Hematopoietic multipotent progenitor cell (in vitro differentiated cells): ENCODE results near the gene ARHGAP22. TPM values are rescaled to one million over a fixed set of nuclear protein-coding genes. Genes with fewer than 3 reads are reported as not detected.

Source experiments
- DNase-seq, 3 donors: peaks; one replicate each; pipeline ENCODE4 v3.0.0-alpha.2; 2011 to 2015; ENCODE audit warnings: low read depth in 2 of 3, low spot score in 2 of 3
- total RNA-seq: library from RNA; depleted of rRNA; stranded (reverse); fragments of >200 nt; gene quantifications from one replicate; pipeline ENCODE4 v1.2.3, GENCODE V29; 2012

Gene ARHGAP22
- total RNA-seq, 1 donor, result 67.3 TPM

DNA sequence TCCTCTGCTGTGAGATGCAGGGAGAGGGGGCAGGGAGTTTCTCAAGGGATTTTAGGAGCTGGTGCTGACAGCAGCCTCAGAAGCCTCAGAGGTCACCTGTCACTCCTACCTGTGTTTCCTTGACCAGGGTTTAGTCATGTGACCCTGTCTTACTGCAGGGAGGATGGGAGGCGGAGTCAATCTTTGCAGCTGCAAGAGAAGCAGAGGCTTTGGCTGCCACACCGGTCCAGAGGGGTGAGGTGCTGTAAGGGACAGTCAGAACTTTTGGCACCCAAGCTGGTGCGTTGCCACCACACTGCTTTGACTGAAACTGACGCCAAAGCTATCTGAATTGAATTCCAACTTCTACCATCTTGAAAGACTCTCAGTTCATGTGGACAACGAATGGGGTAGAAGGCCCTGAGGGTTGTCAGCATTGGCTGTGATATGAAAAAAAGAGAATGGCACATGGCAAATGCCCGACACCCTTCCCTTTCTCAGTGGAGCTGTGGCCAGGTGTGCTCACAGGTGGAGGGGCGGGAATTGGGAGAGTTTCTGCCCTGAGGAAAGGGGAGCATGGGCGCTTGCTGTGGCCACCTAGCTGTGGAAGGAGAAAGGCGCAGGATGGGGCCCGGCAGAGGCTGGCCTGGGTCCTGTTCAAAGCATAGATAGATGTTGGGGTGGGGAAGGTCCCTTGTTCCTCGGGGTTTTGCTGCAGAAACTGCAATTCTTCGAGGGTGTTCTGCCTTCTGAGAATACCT lies 69.3 kb downstream of the ARHGAP22 start:
- DNase-seq, result no peak

DNA sequence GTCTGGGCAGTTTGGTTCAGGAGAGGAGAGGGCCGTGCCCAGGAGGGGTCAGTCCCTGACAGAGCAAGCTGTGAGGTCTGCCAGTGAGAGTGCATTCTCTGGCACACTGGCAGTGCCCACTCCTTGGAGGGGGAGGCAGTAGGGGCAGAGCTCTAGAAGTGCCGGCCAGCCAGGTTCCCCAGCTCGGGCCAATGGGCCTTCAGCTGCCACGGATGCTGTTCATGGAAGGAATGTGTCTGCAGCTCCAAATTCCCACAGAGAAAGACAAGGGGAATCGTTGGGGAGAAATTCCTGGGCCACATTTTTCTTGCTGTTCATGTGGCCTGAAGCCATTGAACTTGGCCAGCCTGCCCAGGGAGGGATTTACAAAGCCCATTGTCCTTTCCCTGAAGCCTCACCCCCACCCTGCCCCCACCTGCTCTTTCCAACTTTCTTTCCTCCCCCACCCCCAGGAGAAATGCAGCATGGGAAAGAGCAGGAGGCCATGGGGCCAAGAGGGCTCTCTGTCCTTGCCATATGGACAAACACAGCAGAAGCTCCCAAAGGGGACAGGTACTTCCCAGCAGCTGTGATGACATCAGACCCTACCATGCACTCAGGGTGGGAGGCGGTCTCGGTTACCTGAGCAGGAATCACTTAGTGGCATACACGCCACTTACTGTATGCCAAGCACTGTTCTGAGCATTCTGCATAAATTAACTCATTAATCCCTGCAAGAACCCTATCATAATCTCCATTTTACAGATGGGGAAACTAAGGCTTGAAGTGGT lies 70.7 kb downstream of the ARHGAP22 start:
- DNase-seq, result no peak

DNA sequence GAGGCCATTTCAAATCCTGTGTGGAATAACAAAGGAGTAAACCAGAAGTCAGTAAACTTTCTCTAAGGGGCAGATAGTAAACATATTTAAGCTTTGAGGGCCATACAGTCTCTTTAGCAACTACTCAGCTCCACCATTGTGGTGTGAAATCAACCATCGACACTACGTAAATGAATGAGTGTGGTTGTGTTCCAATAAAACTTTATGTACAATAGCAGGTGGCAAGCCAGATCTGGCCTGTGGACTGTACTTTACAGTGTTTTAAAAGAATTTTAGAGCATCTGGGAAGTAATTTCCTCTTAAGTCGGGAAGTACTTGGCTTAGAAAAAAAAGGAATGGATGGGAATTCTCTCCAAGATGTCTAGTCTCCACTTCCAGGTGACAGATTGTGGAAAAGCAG lies 71.3 kb downstream of the ARHGAP22 start:
- DNase-seq, result no peak

DNA sequence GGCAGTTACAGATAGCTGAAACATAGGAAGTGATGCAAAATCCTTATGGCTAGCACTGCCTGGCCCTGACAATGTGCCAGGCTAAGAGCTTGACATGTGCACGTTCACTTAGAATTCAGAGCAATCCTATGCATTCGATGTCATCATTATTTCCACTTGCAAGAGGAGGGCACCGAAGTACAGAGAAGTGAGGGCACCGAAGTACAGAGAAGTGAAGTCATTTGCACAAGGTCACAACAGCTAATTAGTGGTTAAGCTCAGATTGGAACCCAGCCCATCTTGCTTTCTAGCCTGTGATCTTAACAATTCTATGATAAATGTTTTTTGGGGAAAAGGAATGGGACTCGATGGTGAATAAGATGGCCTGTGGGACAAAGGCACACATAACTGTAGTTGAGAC lies 73.4 kb downstream of the ARHGAP22 start:
- DNase-seq, result no peak

DNA sequence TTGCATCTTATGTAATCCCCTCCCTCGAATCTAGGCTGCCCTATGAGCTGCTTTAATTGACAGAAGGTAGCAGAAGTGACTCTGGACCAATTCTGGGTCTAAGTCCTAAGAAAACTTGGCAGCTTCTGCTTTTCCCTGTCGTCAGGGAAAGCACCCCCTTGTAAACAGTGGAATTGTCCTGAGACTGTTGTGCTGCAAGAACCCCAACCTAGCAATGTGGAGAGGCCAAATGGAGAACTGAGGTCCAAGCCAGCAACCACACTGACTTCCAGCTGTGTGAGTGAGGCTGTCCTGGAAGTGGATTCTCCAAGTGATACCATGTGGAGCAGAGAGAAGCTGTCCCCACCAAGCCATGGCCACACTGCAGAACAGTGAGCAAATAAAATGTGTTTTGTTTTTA lies 75.5 kb downstream of the ARHGAP22 start:
- DNase-seq, result no peak

DNA sequence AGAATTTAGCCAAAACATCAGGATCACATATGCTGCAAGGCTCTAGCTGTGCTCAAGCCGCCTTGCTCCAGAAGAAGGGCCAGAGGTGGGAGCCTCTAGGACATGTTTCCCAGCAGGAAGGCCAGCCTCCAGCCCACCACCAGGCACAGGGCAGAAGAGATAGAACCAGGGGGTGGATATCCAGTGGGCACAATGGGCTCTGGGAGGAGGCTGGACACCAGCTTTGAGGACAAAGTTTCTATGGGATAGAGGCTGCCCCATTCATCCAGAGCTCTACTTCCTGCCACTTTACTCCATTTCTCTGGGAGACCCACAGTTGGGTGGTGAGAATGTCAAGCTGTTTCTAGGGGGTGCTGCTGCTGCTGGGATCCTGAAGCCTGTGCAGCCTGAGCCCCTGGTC lies 77.1 kb downstream of the ARHGAP22 start:
- no peak for DNase-seq

DNA sequence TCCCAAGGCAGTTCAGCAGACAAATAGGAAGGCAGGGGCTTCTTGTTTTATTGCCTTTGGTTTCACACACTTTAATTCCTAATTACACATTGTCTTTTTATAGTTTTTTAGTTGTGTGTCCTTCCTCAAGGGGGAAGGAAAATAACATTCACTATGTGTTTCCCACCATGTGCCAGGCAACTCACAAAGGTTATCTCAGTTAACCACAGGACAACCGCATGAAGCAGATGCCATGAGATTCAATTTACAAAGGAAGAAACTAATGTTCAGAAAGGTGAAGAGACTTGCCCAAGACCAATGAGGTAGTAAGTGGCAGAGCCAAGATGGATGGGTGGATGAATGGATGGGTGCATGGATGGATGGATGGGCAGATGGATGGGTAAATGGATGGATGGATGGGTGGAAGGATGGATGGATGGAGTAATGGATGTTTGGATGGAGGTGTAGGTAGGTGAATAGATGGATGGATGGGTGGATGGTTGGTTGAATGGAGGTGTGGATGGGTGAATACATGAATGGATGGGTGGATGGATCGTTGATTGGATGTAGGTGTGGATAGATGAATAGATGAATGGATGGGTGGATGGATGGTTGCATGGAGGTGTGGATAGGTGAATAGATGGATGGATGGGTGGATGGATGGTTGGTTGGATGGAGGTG lies 77.9 kb downstream of the ARHGAP22 start:
- no peak for DNase-seq

DNA sequence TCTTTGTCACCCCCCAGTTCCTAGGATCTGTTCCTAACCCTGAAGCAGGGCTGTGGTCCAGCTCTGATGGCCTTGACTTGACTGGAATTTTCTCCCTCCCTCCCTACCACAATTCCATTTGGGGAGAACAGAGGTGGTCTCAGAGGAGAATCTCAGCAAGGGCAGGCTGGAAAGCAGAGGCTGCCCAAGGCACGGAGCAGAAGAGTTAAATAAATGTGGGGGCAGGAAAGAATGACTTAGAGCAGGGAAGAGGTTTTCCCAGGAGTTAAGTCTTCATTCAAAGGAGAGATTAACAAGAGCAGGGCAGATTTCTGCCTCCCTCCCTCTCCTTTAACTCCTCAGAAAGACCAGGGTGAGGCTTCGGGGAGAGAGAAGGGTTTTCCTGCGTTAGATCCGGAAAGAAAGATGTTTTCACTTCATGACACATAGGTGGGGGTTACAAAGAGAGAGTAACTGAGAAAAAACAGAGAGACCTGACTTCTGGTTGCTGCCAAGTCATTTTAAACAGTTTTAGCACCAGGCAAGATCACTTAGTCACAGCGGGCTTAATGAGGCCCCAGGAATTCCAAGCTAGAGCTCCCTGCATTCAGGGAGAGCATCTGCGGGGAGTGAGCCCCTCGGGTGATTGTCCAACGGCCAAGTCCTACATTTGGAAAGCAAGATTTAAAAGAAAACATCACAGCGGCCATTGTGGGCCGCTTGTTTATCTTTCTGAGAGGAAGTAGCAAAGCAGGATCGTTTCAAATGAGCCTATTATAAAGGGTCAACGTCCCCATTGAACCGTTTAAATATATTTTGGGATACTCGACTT lies 78.7 kb downstream of the ARHGAP22 start:
- DNase-seq, result no peak

DNA sequence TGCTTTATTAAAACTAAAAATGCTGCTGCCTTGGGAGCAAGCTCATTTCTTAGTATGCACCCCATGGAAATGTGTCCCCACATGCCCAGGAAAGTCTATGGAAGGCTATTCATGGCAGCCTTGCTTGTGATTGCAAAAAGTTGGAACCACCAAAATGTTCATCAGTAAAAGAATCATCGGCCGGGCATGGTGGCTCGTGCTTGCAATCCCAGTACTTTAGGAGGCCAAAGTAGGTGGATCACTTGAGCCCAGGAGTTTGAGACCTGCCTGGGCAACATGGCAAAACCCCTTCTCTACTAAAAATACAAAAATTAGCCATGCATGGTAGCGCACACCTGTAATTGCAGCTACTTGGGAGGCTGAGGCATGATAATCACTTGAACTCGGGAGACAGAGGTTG lies 79.8 kb downstream of the ARHGAP22 start:
- no peak for DNase-seq

DNA sequence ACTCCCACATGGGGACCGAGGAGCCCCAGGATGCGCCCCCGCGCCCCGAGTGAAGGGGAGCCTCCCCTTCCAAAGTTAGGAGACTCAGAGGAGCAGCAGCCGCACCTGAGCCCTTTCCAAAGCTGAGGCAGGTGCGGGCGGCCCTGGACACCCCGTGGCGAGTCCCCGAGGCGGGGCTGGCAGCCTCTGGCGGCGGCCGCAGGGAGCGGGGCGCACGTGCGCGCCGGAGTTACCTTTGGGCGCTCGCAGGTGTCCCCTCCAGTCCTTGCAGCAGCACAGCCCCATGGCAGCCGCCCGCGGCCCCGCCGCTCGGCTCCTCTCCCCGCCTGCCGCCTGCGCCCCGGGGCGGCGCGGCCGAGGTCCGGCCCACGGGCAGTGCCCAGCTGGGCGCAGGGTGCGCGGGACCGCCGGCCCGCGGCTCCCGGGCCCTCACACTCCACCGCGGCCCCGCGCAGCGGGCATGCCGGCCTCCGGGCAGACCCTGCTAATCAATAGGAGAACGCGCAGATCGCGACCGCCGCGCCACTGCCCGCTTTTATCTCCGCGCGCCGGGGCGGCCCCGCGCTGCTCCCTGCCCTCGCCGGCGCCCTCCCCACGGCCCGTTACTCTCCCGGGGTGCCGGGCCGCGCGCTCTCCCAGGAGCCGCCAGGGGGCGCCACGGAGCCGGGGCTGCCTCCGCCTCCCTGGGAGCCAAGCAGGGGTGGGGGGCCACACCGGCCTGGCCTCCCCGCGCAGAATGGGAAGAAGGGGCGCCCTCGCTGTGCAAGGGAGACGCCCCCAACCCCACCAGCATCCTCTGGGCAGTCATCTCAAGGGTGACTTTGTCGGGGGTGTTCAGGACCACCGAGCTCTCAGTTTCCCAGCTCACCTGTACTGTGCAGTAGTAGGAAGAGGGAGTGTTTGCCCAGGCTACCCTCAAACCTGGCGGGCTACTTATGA lies 80.8 kb downstream of the ARHGAP22 start:
- DNase-seq, result peak in 2 of 3 donors; percentile 58 to 63

DNA sequence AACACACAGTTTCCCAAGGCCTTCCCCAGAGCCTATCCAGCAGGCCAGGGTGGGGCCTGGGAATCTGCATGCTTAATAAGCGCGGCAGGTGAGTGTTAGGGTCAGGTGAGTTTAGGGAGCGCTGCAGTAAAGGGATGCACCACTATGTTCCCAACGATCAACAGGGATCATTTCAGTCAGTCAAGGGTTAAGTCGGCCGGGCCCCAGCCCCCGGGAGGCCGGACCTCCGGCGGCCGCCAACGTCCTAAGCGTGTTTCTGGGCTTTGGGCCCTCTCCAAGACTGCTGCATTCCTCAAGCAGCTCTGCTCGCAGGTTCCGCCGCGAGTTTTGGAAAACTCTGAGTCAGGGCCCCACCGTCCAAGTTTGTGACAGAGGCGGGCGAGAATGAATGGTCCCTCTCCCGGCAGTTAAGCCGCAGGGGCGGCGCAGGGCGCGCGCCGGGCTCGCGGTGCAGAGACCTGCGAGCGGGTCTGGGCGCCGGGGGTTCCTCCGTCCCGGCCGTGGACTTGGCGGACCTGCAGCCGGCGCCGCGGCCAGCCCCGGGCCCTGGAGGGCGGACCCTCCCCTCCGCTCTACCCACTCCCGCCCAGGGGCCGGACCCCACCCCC lies 81.6 kb downstream of the ARHGAP22 start:
- DNase-seq, result no peak

DNA sequence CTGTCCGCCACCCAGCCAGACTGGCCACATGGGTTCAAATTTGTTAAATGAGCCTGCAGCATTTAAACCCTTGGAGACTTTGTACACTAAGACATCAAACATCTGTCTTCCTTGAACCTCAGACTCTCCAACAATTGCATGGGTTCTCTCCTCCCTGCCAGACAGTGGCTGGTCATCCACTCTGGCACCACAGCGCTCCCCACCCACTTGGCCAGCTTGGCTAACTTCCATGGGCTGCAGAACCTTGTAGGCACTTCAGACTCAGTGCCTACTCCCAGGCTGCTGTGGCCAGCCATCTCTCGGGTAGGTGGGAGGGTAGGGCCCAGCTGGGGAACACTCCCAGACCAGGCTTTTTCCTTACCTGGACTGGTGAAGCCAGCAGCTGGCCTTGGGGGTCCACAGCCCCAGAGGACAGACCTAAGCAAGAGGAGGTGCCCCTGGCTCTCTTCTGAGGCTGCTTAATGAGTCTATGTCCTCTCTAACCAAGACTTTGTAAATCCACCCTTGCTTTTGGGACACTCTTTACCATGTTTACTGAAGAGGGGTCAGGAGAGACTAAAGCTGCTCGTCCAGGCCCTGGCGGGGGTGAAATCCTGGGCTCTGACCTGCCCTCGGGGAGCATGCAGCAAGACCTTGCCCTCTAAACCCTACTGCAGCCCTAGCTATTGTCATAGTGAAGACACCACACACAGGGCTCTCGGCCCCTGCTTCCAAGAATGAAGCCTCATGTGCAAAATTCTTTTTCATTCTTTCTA lies 82.7 kb downstream of the ARHGAP22 start:
- no peak for DNase-seq

DNA sequence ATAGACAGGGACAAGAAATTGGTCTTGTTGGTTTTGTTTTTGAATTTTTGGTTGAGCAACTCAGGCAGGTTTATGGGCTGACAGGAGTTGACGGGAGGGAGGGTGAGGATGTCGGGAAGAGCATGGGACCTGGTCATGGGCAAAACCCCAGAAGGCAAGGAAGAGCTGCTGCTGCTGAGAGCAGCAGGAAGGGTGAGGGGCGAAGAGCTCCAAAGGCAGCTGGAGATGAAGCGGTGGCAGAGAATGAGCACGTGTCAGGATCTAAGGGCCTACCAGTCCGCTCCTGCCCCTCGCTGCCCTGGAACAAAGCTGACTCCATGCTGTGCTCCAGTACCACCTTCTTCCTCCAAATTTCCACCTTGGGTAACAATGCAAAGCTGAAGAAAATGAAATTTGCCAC lies 84.3 kb downstream of the ARHGAP22 start:
- DNase-seq, result no peak

DNA sequence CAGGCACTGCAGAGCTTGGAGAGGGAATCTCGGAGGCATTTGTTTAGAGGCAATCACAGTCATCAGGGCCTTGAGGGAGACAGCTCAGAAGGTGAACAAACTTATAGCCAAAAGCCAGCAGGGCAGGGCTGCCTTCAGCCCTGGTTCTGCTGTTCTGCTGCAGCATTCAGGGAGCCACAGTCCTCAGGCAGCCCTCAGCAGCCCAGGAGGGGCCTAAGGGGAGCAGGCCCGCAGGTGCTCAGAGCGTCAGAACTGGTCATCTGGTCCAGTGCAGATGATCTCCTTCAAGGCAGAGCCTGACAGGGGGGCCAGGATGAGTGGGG lies 84.7 kb downstream of the ARHGAP22 start:
- no peak for DNase-seq

DNA sequence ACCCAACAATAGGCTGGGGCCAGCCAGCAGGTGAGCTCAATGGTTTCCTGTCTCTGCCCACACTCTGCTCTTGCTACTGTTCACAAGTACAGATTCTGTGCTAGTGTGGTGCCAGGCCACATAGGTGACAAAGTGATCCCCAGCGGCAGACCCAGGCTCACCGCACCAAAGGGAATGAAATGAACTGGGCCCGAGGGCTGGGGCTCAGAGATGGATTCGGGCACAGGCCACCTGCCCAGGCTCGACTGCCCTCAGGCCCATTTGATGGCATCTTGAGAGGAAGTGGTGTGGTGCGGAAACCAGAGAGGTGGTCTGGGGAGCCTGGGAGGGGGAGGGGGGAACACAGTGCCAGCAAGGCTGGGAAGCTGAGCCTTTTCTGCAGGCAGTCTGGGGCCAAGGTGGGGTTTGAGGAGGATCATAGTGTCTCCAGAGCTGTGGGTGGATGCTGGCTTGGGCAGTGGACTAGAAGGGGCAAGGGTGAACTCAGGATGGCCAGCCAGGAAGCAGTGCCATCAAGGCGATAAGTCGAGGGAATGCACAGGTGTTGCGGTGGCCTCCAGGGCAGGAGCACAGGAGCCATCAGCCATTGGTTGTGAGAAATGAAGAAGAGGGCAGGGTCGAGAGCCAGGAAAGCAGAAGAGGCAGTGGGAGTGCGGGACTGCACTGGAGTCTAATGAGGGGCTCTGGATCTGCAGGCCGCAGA lies 85.2 kb downstream of the ARHGAP22 start:
- peak in 1 of 3 donors; percentile 69 for DNase-seq

DNA sequence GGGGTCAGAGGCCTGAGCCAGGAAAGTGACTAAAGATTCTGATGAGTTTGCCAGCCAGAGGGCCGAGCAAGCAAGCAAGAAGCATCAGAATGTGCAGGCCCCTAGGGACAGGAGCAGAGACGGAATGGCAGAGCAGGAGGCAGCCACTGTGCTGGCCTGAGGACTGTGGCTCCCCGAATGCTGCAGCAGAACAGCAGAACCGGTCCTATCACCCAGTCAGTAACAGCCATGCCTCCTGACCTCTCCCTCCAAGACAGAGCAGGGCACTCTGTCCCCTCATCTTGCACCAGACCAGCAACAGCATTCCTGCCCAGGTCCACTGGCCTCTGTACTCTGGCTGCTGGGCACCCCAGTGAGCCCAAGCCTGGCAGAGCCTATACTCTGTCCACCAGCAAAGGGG lies 85.9 kb downstream of the ARHGAP22 start:
- DNase-seq, result no peak

DNA sequence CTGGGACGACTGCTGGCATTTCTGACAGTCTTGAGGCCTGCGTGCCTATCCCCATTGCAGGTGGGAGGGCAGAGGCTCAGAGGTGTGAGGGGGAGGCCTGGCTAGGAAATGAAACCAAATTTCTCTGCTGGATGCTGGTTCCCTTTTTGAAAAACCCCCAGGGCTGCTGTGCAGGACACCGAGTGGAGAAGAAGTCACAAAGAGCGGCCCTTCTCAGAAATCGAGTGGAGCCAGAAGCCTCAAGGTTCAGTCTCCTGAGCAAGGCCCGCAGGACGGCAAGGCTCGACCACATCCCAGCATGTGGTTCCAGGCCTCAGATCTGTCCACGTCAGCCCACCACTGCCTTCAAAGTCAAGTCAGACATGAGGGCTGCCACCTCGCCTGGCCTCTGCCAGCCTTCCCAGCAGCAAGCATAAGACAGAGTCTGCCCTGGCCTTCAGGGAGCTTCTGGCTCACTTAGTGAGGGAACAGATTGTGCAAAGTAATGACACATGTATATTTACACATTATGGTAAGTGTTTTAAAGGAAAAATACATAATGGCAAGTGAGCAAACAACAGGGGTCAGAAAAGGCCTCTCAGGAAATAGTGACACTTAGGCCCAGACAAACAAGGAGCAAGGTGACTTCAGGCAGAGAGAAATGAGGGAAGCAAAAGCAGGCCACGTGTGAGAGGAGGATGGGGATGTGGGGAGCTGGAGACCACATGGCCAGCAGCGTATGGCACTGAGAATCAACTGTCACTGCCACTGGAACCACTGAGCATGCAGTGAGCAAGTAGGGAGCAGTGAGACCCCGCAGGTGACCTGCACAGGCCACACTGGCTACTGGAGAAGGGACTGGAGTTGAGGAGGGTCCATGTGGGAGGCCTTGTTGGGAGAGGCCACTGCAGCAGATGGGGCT lies 86.7 kb downstream of the ARHGAP22 start:
- DNase-seq, result peak in 1 of 3 donors; percentile 32
